HG03066 (cell line): Measurements from ENCODE around the gene KRT3.
"Not testable (repeated sequence)": the region's sequence is repeated elsewhere in the genome, so short reads cannot be mapped to it uniquely, and the experiment has no call there.

Source experiments
- ATAC-seq: cut with Tn5 transposase; IDR thresholded peaks from one replicate; pipeline ENCODE4 v1.9.1; 2021; ENCODE audit warnings: low read depth; ENCODE audit not compliant: unreplicated experiment

KRT3 gene

DNA sequence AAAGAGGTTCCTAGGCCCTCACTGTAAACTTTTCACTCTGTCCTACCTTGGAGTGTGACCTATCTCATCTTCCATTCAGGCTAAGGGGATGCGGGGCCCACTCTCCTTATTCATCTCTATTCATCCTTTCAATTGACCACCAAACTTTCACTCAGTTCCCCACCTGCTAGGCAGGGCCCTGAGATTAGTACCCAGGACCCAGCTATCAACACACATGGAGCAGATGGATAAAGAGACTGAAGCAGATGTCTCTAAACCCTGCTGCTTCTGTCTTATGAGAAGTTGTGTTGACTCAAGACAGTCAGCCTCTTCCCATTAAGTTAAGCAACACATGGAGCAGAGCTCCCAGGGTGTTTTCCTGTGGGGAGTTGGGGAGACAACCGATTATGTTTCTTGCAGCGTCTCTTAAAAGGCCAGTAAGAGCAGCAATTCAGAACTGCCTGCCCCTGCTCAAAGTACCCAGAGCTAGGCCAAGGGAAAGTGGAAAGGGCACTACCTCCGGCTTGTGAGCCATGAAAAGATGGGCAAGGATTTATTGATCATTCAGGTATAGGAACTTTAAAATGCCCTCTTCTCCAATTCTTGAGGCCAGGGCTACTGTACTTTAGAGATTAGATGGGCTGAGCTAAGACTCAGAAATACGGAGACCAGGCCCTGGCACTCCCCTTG, 29.4 kb downstream of the KRT3 start:
- no peak for ATAC-seq

DNA sequence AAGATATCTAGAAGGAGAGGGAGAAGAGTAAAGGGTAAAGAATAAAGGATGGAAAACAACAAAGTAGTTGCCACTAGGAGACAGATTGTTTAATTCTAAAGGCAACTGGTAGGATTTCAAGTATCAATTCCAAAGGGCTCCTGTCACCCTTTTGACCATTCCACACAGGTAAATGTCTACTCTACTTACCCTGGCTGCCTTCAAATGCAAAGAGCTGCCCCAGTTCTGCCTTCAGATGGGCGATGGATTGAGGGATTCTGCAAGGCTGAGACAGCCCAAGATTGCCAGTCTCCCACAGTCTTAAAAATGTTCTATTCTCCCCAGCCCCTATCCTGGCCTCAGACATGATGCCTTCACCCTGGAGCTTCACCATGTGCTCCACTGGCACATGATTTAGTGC, 30.2 kb downstream of the KRT3 start:
- no peak for ATAC-seq

DNA sequence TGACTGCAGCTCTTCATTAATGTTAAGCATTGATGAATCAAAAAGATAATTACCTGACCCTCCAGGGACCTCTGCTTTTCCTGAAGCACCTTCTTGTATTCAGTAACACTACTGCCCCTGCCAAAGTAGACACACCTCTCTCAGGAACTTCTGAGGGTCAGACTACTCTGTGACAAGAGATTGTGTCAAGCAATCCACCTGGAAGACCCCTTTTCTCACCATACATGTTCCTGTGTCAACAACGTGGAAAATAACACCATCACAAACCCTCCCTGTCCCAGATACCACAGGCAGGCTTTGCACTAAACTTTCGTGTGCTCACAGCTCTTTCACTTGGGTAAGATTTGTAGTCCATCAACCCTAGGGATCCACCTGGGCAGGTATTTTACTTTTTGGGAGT, 31.9 kb downstream of the KRT3 start:
- ATAC-seq = no peak

DNA sequence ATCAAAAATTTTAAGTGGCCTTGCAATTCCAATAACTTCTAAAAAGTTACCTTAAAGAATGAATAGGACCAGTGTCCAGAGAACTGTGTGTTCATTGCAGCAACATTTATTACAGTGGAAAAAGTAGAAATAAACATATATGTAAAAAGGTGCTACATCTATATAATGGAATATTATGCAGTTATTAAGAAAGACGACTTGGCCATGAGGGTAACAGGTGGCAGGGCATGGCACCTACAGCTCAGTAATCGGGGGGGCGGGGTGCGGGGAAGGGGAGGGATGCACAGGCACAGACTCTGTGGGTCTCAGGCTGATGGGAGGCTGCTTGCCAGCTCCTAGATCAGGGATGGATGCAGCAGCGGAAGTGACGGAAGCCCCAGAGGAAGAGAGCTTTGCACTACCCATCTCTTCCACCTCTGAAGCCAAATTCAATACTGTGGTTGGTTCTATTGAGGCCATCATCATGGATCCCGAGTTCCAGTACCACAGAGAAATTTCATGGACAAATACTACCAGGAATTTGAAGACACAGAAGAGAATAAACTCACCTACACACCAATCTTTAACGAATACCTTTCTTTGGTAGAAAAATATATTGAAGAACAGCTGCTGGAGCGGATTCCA, 32.8 kb downstream of the KRT3 start:
- ATAC-seq = no peak

DNA sequence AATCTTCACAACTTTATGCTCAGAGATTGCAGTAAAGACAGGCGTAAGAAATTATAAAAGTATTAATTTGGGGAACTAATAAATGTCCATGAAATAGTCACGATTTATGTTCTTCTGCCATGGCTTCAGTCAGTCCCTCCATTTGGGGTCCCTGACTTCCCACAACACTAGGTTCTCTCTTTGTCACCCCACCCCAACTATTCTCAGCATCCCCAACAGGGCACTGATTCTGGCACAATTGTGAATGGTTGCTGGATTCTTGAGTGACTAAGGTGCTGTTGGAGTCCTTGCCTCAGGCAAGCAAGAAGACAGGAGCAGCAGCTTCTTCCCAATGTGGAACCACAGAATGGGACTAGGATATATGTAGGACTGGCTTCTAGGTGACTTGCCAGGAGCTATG, 34.1 kb downstream of the KRT3 start:
- no peak for ATAC-seq

DNA sequence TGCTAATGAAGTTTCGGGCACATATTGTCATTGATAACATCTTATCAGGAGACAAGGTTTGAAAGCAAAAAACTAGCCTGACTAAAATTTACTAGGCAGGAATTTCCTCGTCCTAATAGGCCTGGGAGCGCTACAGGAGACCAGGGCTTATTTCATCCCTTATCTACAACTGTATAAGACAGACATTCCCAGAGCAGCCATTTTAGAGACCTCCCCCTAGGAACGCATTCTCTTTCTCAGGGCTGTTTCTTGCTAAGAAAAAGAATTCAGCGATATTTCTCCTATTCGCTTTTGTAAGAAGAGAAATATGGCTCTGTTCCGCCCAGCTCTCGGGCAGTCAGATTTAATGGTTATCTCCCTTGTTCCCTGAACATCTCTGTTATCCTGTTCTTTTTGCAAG, 34.7 kb downstream of the KRT3 start:
- ATAC-seq = not testable (repeated sequence)

DNA sequence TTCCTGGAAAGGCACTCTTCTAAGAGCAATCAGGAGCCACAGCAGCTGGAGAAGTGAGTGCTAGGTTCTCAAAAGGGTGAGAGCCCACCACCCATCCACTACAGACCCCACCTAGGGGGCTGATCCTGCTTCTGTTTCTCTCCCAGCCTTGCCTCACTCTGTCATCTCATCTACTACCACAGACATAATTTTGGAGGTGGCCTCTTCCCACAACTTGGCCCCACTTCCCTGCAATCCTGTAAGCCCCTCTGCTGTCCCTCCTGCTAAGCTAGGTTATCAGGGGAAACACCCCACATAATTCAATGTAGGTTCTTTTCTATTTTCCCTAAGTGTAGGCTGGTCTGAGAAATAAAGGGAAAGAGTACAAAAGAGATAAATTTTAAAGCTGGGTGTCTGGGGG, 35.3 kb downstream of the KRT3 start:
- no peak for ATAC-seq

DNA sequence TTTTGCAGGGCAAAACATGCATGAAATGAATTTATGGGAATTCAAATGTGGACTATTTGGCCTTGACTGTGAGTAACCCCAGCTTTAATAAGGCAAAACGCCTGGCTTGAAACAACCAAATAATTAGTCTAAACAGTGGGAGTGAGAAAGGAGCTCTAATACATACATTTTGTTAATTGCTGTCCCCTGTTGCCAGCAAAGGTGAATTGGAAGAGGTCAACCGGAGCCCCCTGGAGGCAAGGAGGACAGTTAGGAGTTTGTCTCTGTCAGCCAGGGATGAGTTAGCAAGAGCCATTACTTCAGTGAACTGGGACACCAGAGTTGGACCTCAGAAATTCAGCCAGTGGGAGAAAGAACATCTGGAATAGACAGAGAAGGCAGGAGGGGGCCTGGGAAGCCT, 36.2 kb downstream of the KRT3 start:
- ATAC-seq = no peak

DNA sequence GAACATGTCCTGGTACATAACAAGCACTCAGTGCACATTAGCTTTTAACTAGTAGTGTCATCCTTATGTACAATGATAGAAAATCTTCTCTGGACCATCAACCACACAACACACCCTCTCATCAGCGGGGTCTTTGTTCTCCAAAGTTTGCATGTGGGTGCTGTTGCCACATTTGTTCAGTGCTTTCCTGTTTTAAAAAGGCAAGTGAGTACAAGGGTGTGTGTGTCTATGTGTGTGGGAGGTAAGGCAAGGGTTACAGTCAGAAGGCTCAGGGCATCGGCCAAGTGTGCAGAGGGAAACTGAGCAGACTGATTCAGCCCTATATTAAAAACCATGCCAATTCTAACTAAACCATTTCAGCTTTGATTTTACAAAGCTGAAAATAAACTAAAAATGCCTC, 36.7 kb downstream of the KRT3 start:
- no peak for ATAC-seq

DNA sequence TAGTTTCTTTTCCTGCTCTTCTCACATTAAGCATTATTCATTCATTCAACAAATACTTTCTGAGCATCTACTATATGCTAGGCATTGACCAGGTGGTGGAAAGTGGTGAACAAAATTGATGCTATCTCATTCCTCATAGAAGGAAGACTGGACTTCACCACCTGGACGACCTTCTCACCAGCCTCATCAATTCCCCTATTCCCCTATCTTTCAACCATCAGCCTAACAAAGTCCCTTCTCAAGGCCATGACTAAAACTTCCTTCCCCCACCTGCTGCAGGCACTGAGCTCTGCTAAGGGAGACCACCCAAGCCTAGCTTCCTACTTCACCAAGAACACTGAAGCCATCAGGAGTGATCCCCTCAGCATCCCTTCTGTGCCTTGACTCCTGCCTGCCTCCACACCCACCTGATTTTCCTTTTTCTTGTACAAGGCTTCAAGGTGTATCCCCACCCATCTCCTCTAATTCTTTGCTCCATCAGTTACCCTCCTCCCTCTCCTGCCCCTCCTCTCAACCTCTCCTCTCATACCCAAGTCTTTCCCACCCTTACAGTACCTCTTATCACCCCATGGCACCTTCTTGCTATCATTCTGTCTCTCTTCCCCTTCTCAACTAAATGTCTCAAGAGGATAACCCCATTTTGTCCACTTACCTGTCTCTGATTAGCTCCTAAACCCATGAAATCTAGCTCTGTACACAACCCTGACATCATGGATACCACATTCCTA, 38.3 kb downstream of the KRT3 start:
- ATAC-seq = no peak

DNA sequence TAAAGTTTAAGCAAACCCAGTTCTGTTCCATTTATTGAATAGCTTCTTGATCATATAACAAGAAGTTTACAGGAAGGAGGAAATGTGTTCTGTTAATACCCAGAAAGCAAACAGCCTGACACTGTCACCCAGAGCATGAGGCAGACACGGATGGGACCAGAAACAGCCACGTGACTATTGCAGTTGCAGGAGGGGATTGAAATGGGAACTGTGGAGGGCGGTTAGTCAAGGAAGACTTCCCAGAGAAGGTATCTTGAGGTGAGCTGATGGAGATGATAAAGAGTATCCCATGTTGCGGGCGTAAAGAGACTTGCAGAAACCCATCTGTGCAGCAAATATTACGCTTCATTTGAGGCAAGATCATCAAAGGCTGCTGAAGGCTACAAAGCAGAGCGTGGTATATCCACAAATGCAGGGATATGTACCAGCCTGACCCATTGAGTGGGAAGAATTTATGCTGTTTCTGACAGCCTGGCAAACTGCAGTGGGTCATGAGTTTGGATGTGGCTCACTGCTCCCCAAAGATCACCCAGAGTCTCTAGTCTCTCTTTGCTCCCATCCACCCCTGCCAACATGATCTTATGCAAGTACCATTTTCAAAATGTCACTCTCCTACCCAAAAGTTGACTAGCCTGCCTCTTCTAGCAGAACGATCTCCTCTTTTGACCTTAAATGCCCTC, 39.5 kb downstream of the KRT3 start:
- ATAC-seq = no peak

DNA sequence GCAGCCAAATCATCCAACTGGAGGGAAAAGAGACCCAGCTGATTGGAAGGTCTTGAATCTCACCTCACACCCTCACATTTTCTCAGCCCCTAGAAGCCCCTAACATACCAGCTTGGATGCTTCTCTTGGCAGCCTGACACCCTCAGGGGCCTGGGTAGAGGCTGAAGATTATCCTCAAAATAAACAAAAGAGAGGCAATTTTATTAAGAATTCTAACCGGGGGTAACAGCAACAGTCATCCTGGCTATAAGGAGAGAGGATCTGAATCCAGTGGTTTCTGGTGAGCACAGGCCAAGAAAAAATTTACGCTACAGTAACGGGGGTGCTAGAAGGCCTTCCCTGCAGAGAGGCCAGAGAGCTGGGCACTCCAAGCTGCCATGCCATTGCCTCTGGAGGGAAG, 40.4 kb downstream of the KRT3 start:
- no peak for ATAC-seq

DNA sequence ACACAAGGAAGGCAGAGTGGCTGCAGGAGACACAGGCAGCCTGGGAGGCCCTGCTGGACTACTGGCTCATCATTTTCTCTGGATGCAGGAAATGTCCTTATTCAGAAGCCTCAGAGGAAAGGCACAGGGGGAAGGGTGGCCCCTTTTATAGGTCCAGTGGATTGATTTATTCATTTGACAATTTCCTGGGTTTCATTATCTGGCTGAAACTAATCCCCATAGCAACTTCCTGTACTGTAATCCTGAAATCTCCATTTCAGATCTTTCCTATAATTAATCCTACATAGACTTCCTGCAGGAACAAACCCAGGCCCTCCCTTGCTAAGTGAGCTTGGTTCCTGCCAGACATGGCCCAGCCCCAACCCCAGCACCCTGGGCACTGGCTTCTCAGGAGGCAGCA, 41.8 kb downstream of the KRT3 start:
- ATAC-seq = no peak

DNA sequence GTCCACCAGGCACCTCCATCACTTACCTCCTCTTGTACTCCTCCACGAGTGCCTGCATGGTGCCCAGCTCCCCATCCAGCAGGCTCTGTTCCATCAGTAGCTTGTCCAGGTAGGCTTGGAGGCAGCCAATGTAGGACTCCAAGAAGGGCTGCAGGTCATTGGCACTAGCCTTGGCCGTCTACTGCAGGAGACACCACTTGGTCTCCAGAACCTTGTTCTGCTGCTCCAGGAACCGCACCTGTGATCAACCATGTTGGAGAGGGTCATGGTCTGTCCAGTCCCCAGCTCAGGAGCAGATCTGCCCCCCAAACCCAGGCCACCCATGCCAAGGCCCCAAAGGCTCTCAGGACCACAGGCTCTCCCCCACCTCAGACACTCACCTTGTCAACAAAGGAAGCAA, 42.6 kb downstream of the KRT3 start:
- no peak for ATAC-seq

DNA sequence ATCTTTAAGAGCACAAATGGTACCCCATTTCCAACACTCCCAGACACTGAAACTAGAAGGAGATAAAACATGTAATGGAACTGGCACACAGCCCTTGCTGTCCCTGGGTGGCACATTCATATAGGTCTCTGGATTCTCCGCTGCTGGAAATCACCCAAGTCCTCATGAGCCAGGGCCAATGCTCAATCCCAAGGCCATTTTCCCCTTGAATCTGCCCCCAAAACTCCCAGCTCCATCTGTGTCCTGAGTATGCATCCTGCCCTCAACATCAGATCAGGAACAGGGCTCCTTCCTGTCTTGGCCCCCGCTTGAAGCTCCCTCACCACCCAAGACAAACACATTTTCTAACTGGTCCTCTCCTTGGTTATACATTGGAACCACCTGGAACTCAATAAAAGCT, 43.4 kb downstream of the KRT3 start:
- no peak for ATAC-seq

DNA sequence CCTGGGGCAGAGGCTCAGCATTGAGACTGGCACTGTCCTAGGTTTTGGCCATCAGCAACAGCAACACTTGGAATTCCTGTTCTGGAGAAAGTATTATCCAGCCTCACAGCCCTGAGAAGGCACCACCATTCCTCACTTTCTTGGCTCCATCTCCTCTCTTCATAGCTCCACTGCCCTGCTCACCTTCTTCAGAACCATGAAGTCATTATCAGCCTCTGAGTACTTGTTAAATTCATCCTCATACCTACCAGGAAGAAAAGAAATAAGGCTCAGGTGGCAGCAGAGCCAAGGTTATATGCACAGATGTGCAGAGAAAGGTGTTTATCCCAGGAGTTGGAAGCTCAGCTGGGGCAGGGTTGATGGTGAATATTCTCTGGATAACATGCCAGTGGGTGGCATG, 44.1 kb downstream of the KRT3 start:
- ATAC-seq = no peak

DNA sequence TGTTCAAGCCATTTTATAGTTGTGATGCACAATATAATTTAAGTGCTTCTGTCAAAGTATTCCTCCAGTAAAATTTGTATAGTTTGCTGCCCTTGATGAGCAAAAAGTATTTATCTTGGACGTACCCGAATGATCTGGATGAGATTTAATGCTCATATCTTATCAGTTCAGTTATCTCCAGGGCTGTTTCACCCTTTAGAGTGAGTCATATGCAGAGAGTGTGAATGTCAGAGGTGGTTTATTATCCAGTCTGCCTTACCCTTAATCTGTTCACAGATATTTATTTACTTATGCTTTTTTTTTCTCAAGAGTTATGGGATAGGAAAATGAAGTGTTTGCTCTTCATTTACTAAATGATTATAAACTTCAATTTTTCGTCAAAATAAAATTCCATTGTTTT, 45.4 kb downstream of the KRT3 start:
- ATAC-seq = not testable (repeated sequence)

DNA sequence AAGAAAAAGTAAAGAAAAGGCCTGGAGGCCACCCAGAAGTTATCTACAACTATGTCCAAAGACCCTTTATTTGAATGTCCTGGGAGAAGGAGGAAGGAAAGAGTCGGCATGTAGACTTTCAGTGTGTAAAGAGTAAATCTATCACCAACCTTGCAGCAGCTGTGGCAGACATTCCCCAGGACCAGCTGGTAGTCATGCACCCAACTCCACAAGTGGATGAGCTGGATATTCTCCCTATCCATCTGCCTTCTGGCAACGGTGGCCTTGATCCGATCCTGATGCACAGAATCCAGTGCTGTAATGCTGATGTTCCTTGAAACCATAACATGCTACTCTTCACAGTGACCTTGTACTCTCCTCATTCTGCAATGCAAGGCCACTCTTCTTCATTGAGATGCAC, 46.1 kb downstream of the KRT3 start:
- no peak for ATAC-seq

DNA sequence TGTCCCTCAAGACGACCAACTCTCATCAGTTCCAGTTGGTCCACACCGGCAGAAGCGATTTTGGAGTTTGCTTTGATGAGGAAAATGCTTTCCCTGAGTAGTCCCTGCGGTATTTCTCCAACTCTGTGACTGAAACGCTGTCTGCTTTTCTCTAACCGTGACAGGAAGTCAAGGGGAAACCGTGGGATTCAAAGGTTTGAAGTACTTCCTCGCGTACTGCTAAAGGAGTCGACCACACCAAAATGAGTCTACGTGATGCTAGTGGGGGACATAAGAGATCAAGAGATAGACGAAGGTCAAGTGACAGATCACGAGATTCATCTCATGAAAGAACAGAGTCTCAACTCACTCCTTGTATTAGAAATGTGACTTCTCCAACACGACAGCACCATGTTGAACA, 47.3 kb downstream of the KRT3 start:
- ATAC-seq = no peak

DNA sequence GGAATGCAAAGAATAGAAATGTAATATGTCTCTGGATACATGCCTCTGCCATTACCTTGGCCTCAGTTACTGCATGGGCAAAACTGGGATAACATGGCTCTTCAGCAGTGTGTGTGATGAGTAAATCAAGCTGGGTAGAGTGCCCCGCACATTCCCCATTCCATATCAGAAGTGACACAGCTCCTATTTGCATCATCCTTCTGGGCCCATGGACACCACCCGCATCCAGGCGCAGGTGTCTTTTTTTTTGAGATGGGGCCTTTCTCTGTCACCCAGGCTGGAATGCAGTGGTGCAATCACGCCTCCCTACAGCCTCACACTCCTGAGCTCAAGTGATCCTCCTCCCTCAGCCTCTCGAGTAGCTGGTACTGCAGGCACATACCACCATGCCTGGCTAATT, 50.4 kb downstream of the KRT3 start:
- ATAC-seq = no peak

DNA sequence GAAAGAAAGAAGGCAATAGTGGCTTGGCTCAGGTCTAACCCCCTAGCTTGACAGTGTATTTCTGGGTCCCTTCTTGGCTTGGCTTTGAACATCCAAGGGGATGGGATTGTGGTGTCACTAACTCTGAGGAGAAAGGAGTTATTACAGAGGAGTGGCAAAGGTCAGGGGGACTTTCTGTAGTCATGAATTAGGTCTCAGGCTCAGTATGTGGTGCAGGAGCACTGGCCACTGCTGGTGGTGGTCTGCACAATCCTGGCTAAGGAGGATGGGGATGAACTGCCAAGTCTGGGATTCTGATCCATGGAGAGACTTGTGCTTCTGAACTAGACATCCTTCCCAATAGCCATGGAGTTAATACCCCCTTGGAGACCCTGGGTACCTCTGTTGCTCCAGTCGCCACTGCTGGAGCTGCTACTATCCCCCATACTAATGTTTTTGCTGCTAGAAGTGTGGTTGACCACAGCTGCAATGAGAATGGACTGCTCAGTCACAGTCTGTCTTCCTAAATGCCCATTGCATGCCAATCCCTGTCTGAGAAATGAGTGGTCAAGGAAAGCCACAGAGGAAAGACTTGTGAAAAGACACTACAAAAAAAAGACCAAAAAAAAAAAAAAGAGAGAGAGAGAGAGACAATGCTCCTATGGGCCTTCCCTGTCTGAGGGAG, 51.3 kb downstream of the KRT3 start:
- ATAC-seq = no peak
